BLaER1 treated with 17β-estradiol and CSF1 and Interleukin-3, amounts not matched to agents 10 nM and 100 nM (cell line): ENCODE measurements around the gene PTPN21.

ENCODE experiments used
- H3K27ac ChIP-seq, 11 experiments: shearing (Covaris generic); formaldehyde crosslinking; 2 replicates each; pipeline ENCODE4 v1.8.1; 2022
- H3K27me3 ChIP-seq, 11 experiments: shearing (Covaris generic); formaldehyde crosslinking; 2 replicates each; pipeline ENCODE4 v1.8.1; 2022
- H3K36me3 ChIP-seq, 11 experiments: shearing (Covaris generic); formaldehyde crosslinking; 2 replicates each; pipeline ENCODE4 v1.8.1; 2022
- H3K4me1 ChIP-seq, 10 experiments: shearing (Covaris generic); formaldehyde crosslinking; 2 replicates each; pipeline ENCODE4 v1.8.1; 2022
- H3K4me2 ChIP-seq, 11 experiments: shearing (Covaris generic); formaldehyde crosslinking; 2 replicates each; pipeline ENCODE4 v1.8.1; 2022
- H3K4me3 ChIP-seq, 10 experiments: shearing (Covaris generic); formaldehyde crosslinking; 2 replicates each; pipeline ENCODE4 v1.8.1; 2022
- H3K9ac ChIP-seq, 11 experiments: shearing (Covaris generic); formaldehyde crosslinking; 2 replicates each; pipeline ENCODE4 v1.8.1; 2022
- H3K9me3 ChIP-seq, 11 experiments: shearing (Covaris generic); formaldehyde crosslinking; replicated peaks in 1 of 11; 2 replicates each; pipeline ENCODE4 v1.8.1; 2022
- H4K20me1 ChIP-seq, 11 experiments: shearing (Covaris generic); formaldehyde crosslinking; 2 replicates each; pipeline ENCODE4 v1.8.1; 2022
- Cebpa-rat ChIP-seq, 11 experiments: shearing (Covaris generic); IDR thresholded peaks; 2 replicates each; pipeline ENCODE4 v1.8.1; 2022

PTPN21 gene

GRCh38 chr14:88522393-88522792, 32.4 kb downstream of the PTPN21 start:
- no peak overlapping the region for H3K27ac ChIP-seq
- no peak overlapping the region for H3K9ac ChIP-seq
- no peaks in the 10 kb centered on the region for H3K9me3 ChIP-seq
- no peaks in the 10 kb centered on the region for H3K36me3 ChIP-seq
- no peaks in the 10 kb centered on the region for H3K27me3 ChIP-seq
- H3K4me3 ChIP-seq: no peak overlapping the region
- H4K20me1 ChIP-seq: no peaks in the 10 kb centered on the region
- no peak for TF ChIP-seq Cebpa-rat (IDR thresholded peaks at IDR 0.05)
- no peaks in the 10 kb centered on the region for H3K4me1 ChIP-seq
- H3K4me2 ChIP-seq: no peak overlapping the region

GRCh38 chr14:88521818-88522217, 33.0 kb downstream of the PTPN21 start:
- Histone ChIP-seq H3K9me3 (no peaks in the 10 kb centered on the region), H3K4me2 (no peak overlapping the region), H3K27ac (no peak overlapping the region), H3K27me3 (no peaks in the 10 kb centered on the region), H3K36me3 (no peaks in the 10 kb centered on the region), H3K4me3 (no peak overlapping the region), H4K20me1 (no peaks in the 10 kb centered on the region), H3K9ac (no peak overlapping the region), H3K4me1 (no peaks in the 10 kb centered on the region)
- no peak for TF ChIP-seq Cebpa-rat (IDR thresholded peaks at IDR 0.05)

GRCh38 chr14:88519907-88520306, 34.9 kb downstream of the PTPN21 start:
- no peak overlapping the region for H3K4me3 ChIP-seq
- no peaks in the 10 kb centered on the region for H3K4me1 ChIP-seq
- H3K27ac ChIP-seq: no peak overlapping the region
- H3K4me2 ChIP-seq: no peak overlapping the region
- no peaks in the 10 kb centered on the region for H3K36me3 ChIP-seq
- no peaks in the 10 kb centered on the region for H4K20me1 ChIP-seq
- no peaks in the 10 kb centered on the region for H3K27me3 ChIP-seq
- no peak overlapping the region for H3K9ac ChIP-seq
- no peaks in the 10 kb centered on the region for H3K9me3 ChIP-seq
- no peak for TF ChIP-seq Cebpa-rat (IDR thresholded peaks at IDR 0.05)

- Histone ChIP-seq H3K4me3 (no peak overlapping the region), H3K9ac (no peak overlapping the region), H3K9me3 (no peaks in the 10 kb centered on the region), H3K36me3 (no peaks in the 10 kb centered on the region), H4K20me1 (no peaks in the 10 kb centered on the region), H3K27ac (no peak overlapping the region), H3K27me3 (no peaks in the 10 kb centered on the region), H3K4me1 (no peaks in the 10 kb centered on the region), H3K4me2 (no peak overlapping the region)
- TF ChIP-seq Cebpa-rat (IDR thresholded peaks at IDR 0.05): no peak
Measured at GRCh38 chr14:88518592-88519512, 36.0 kb downstream of the PTPN21 start.

GRCh38 chr14:88516861-88517357, 37.9 kb downstream of the PTPN21 start:
- H3K36me3 ChIP-seq: no peaks in the 10 kb centered on the region
- H3K4me2 ChIP-seq: no peak overlapping the region
- no peak for TF ChIP-seq Cebpa-rat (IDR thresholded peaks at IDR 0.05)
- no peaks in the 10 kb centered on the region for H3K9me3 ChIP-seq
- H3K9ac ChIP-seq: no peak overlapping the region
- H3K27ac ChIP-seq: no peak overlapping the region
- H4K20me1 ChIP-seq: no peaks in the 10 kb centered on the region
- no peaks in the 10 kb centered on the region for H3K4me1 ChIP-seq
- H3K4me3 ChIP-seq: no peak overlapping the region
- no peaks in the 10 kb centered on the region for H3K27me3 ChIP-seq

- no peak overlapping the region for H3K27ac ChIP-seq
- H3K4me1 ChIP-seq: no peaks in the 10 kb centered on the region
- no peak overlapping the region for H3K4me2 ChIP-seq
- no peak for TF ChIP-seq Cebpa-rat (IDR thresholded peaks at IDR 0.05)
- no peak overlapping the region for H3K4me3 ChIP-seq
- H3K9ac ChIP-seq: no peak overlapping the region
- H3K9me3 ChIP-seq: no peaks in the 10 kb centered on the region
- no peaks in the 10 kb centered on the region for H4K20me1 ChIP-seq
- no peaks in the 10 kb centered on the region for H3K27me3 ChIP-seq
- no peaks in the 10 kb centered on the region for H3K36me3 ChIP-seq
Measured at GRCh38 chr14:88515499-88516221, 39.1 kb downstream of the PTPN21 start.

- Histone ChIP-seq H3K27me3 (no peaks in the 10 kb centered on the region), H3K9ac (no peak overlapping the region), H3K4me1 (no peaks in the 10 kb centered on the region), H3K9me3 (no peaks in the 10 kb centered on the region), H3K4me2 (no peak overlapping the region), H4K20me1 (no peaks in the 10 kb centered on the region), H3K4me3 (no peak overlapping the region), H3K36me3 (no peaks in the 10 kb centered on the region), H3K27ac (no peak overlapping the region)
- TF ChIP-seq Cebpa-rat (IDR thresholded peaks at IDR 0.05): no peak
Measured at GRCh38 chr14:88507208-88507607, 47.6 kb downstream of the PTPN21 start.

- TF ChIP-seq Cebpa-rat (IDR thresholded peaks at IDR 0.05): no peak
- H3K36me3 ChIP-seq: no peaks in the 10 kb centered on the region
- no peak overlapping the region for H3K4me2 ChIP-seq
Measured at GRCh38 chr14:88505621-88506020, 49.2 kb downstream of the PTPN21 start.

GRCh38 chr14:88504602-88505001, 50.2 kb downstream of the PTPN21 start:
- Histone ChIP-seq H3K9me3 (no peaks in the 10 kb centered on the region), H3K27me3 (no peaks in the 10 kb centered on the region)
- no peak for TF ChIP-seq Cebpa-rat (IDR thresholded peaks at IDR 0.05)

More at GRCh38 chr14:88505621-88506020, 49.2 kb downstream of the PTPN21 start:
- no peaks in the 10 kb centered on the region for H3K4me1 ChIP-seq
- H4K20me1 ChIP-seq: no peaks in the 10 kb centered on the region; a peak in 1 of 22 replicates
- no peaks in the 10 kb centered on the region for H3K27me3 ChIP-seq
- no peak overlapping the region for H3K9ac ChIP-seq
- no peak overlapping the region for H3K4me3 ChIP-seq
- H3K9me3 ChIP-seq: no peaks in the 10 kb centered on the region
- no peak overlapping the region for H3K27ac ChIP-seq

More at GRCh38 chr14:88504602-88505001, 50.2 kb downstream of the PTPN21 start:
- no peaks in the 10 kb centered on the region; a peak in 1 of 22 replicates for H4K20me1 ChIP-seq
- H3K4me2 ChIP-seq: no peak overlapping the region
- no peak overlapping the region for H3K27ac ChIP-seq
- H3K36me3 ChIP-seq: no peaks in the 10 kb centered on the region
- H3K9ac ChIP-seq: no peak overlapping the region
- no peaks in the 10 kb centered on the region for H3K4me1 ChIP-seq
- no peak overlapping the region for H3K4me3 ChIP-seq
